KMS-11 (cell line): ENCODE results near the gene CCSER1.
"Not testable (repeated sequence)": the region's sequence is repeated elsewhere in the genome, so short reads cannot be mapped to it uniquely, and the experiment has no call there.

Source experiments
- H2AFZ ChIP-seq: fragments of 200-600 bp; sonication (generic); 2 replicates; pipeline ENCODE4 v1.6.1; 2016; ENCODE audit warnings: antibody characterized with exemption, mixed run types, low read depth
- H3K27ac ChIP-seq: fragments of 200-600 bp; sonication (generic); 2 replicates; pipeline ENCODE4 v1.6.1; 2016; ENCODE audit warnings: mild to moderate bottlenecking, mixed run types
- H3K27me3 ChIP-seq: fragments of 200-600 bp; sonication (generic); 2 replicates; pipeline ENCODE4 v1.6.1; 2017; ENCODE audit warnings: mild to moderate bottlenecking, low read depth, mixed run types, moderate library complexity; ENCODE audit not compliant: insufficient read depth
- H3K36me3 ChIP-seq: fragments of 200-600 bp; sonication (generic); 2 replicates; pipeline ENCODE4 v1.6.1; 2017; ENCODE audit warnings: mild to moderate bottlenecking, mixed run types; ENCODE audit not compliant: insufficient read depth
- H3K4me1 ChIP-seq: fragments of 200-600 bp; sonication (generic); 2 replicates; pipeline ENCODE4 v1.6.1; 2016; ENCODE audit warnings: mild to moderate bottlenecking, low read depth, mixed run types; ENCODE audit not compliant: poor library complexity, severe bottlenecking
- H3K4me2 ChIP-seq: fragments of 200-600 bp; sonication (generic); 2 replicates; pipeline ENCODE4 v1.7.0; 2016; ENCODE audit warnings: mild to moderate bottlenecking, mixed run types
- H3K4me3 ChIP-seq: fragments of 200-600 bp; sonication (generic); IDR thresholded peaks from 2 replicates; pipeline ENCODE4 v1.6.1; 2017; ENCODE audit warnings: low read depth, low read length, mixed read lengths; ENCODE audit not compliant: insufficient read depth
- H3K79me2 ChIP-seq: fragments of 200-600 bp; sonication (generic); 2 replicates; pipeline ENCODE4 v1.6.1; 2016; ENCODE audit warnings: low read depth, mixed run types; ENCODE audit not compliant: insufficient read depth
- H3K9ac ChIP-seq: fragments of 200-600 bp; sonication (generic); 2 replicates; pipeline ENCODE4 v1.6.1; 2016; ENCODE audit warnings: mild to moderate bottlenecking, mixed run types
- H4K20me1 ChIP-seq: fragments of 200-600 bp; sonication (generic); 2 replicates; pipeline ENCODE4 v1.6.1; 2016; ENCODE audit warnings: mild to moderate bottlenecking, mixed run types; ENCODE audit not compliant: insufficient read depth
- TF ChIP-seq, protein P1 (sequence below): fragments of 200-600 bp; sonication (generic); conservative IDR thresholded peaks from 2 replicates; pipeline ENCODE4 v1.6.1; 2017; ENCODE audit warnings: low read depth, mild to moderate bottlenecking, antibody characterized with exemption, low read length, moderate library complexity, mixed read lengths

The CCSER1 gene

DNA sequence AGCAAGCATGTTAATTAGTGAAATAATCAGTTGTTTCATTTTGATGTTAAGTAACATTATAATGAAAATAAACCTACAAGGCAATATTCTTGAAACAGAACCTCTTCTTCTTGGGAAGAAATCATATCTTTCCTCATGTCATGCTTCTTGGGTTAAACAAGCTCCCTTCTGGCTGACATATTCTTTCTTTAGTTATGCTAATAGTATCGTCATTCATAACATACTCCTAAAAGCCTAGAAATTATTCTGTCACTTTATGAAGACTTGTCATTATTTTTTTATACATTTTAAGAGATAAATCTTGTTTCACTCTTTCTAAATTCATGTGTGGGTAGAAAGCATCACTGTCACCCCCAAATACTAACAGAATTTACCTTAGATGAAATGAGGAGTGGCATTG lies 1129.6 kb downstream of the CCSER1 start:
- H3K36me3 ChIP-seq, result no peaks in the 10 kb centered on the region
- no peak overlapping the region for H3K27ac ChIP-seq
- H3K79me2 ChIP-seq, result no peaks in the 10 kb centered on the region
- H2AFZ ChIP-seq, result no peak overlapping the region
- TF ChIP-seq, protein P1, sequence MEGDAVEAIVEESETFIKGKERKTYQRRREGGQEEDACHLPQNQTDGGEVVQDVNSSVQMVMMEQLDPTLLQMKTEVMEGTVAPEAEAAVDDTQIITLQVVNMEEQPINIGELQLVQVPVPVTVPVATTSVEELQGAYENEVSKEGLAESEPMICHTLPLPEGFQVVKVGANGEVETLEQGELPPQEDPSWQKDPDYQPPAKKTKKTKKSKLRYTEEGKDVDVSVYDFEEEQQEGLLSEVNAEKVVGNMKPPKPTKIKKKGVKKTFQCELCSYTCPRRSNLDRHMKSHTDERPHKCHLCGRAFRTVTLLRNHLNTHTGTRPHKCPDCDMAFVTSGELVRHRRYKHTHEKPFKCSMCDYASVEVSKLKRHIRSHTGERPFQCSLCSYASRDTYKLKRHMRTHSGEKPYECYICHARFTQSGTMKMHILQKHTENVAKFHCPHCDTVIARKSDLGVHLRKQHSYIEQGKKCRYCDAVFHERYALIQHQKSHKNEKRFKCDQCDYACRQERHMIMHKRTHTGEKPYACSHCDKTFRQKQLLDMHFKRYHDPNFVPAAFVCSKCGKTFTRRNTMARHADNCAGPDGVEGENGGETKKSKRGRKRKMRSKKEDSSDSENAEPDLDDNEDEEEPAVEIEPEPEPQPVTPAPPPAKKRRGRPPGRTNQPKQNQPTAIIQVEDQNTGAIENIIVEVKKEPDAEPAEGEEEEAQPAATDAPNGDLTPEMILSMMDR, result no peak
- no peak overlapping the region for H3K9ac ChIP-seq
- H3K4me2 ChIP-seq, result no peak overlapping the region
- no peak overlapping the region for H3K4me3 ChIP-seq
- no peaks in the 10 kb centered on the region for H3K27me3 ChIP-seq
- no peaks in the 10 kb centered on the region for H3K4me1 ChIP-seq
- no peaks in the 10 kb centered on the region for H4K20me1 ChIP-seq

DNA sequence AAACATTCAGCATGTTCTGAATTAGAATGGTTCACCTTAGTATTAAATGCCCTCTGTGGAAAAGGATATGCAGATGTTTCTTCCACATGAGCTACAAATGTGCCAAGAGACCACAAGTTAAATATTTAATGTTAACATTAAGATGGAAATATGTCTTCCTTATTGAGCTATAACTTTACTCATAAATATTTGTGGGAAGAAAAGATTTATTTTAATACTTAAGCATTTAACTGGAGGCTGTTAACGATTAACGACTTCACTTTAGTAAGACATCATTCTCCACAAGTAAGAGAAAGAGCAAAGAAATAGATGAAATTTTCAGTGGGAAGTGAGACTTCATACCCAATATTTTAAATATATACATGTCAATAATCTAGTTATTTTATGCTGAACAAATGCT lies 1130.5 kb downstream of the CCSER1 start:
- H3K4me2 ChIP-seq, result no peak overlapping the region
- H4K20me1 ChIP-seq, result no peaks in the 10 kb centered on the region
- H3K79me2 ChIP-seq, result no peaks in the 10 kb centered on the region
- H2AFZ ChIP-seq, result no peak overlapping the region
- no peaks in the 10 kb centered on the region for H3K4me1 ChIP-seq
- H3K4me3 ChIP-seq, result no peak overlapping the region
- no peaks in the 10 kb centered on the region for H3K27me3 ChIP-seq
- H3K9ac ChIP-seq, result no peak overlapping the region
- TF ChIP-seq, protein P1, result no peak
- H3K36me3 ChIP-seq, result no peaks in the 10 kb centered on the region
- no peak overlapping the region for H3K27ac ChIP-seq

DNA sequence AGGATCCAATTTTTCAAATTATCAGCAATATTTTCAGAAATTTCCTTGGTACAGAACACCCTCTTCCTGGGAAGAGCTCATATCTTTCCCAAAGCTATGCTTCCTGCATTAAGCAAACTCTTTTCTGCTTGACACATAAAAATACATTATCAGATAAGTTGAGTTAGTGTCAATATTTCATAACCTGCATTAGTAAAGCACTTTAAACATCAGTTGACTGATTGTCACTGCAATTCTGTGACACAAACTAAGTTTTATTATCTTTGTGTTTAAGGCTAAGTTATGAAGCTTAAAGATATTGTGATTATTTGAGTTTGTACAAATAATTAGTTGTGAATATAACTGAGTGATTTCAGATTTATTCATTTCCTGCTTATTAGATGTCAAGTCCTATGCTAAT lies 1131.1 kb downstream of the CCSER1 start:
- no peaks in the 10 kb centered on the region for H3K36me3 ChIP-seq
- no peaks in the 10 kb centered on the region for H3K79me2 ChIP-seq
- no peaks in the 10 kb centered on the region for H3K4me1 ChIP-seq
- no peaks in the 10 kb centered on the region for H3K27me3 ChIP-seq
- no peak overlapping the region for H3K4me2 ChIP-seq
- no peak overlapping the region for H2AFZ ChIP-seq
- TF ChIP-seq, protein P1, result no peak
- no peak overlapping the region for H3K9ac ChIP-seq
- H4K20me1 ChIP-seq, result no peaks in the 10 kb centered on the region
- H3K4me3 ChIP-seq, result no peak overlapping the region
- H3K27ac ChIP-seq, result no peak overlapping the region

DNA sequence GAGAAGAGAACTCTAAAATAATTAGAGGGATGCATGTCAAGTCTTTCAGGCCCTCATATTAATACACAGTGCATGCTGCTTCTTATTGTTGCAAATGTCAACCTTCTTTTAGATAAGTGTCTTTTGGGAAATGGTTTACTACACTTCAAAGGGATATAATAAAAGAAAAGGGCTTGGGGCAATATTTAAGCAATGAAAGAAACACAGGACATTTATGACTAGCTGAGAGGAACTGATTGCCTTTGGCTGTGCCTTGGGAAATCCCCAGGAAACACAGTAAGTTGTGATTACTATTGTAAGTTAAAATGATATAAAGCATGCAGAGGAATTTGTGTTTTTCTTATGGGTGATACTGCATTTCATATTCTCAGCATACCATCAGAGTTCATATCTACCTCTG lies 1140.3 kb downstream of the CCSER1 start:
- Histone ChIP-seq H3K36me3 (no peaks in the 10 kb centered on the region), H3K4me2 (no peak overlapping the region), H3K27me3 (no peaks in the 10 kb centered on the region), H2AFZ (no peak overlapping the region), H3K4me1 (no peaks in the 10 kb centered on the region), H3K9ac (no peak overlapping the region), H3K79me2 (no peaks in the 10 kb centered on the region), H3K27ac (no peak overlapping the region), H3K4me3 (no peak overlapping the region), H4K20me1 (no peaks in the 10 kb centered on the region)
- TF ChIP-seq, protein P1, result no peak

DNA sequence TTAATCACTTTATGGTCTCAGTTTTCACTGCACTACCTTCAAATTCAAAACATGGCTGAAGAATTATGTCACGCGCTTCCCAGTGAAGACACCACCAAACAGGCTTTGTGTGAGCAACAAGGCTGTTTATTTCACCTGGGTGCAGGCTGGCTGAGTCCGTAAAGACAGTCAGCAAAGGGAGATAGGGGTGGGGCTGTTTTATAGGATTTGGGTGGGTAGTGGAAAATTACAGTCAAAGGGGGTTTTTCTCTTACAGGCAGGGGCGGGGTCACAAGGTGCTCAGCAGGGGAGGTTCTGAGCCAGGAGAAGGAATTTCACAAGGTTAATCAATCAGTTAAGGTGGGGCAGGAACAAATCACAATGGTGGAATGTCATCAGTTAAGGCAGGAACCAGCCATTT lies 1141.3 kb downstream of the CCSER1 start:
- not testable (repeated sequence) for H3K4me2 ChIP-seq, H3K36me3 ChIP-seq, H2AFZ ChIP-seq, H4K20me1 ChIP-seq, H3K9ac ChIP-seq, H3K27ac ChIP-seq, H3K27me3 ChIP-seq, H3K4me1 ChIP-seq, H3K4me3 ChIP-seq, H3K79me2 ChIP-seq
